T-helper 9 cell (primary cell): Measurements from ENCODE around the gene PAPOLB.

Source experiments
- DNase-seq: peaks from one replicate; pipeline ENCODE4 v3.0.0-alpha.2; 2020

Gene PAPOLB

DNA sequence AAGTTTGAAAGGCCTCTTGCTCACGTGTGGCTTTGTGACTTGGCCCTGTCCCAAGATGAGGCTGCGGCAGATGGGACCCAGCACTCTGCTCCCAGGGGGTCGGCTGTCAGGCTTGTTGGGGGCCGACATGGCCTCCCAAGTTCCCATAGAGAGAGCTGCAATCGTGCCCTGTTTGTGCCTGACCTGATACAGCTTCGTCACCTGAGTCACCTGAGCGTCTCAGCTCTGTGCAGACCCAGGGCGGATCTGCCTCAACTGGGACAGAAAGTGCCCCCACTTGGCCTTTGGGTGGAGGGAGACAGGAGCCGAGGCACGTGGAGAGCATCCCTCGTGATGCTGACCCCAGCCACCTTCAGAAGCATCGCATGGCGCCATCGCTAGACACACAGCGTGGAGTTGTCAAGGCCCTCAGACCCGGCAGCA is 21.7 kb downstream of the PAPOLB start:
- no peak for DNase-seq

- DNase-seq = no peak
Observed at GRCh38 chr7:4838626-4839334, 23.1 kb downstream of the PAPOLB start.

- DNase-seq = no peak
Observed at GRCh38 chr7:4837803-4838625, 23.8 kb downstream of the PAPOLB start.

GRCh38 chr7:4837041-4837802 is 24.6 kb downstream of the PAPOLB start:
- no peak for DNase-seq

DNA sequence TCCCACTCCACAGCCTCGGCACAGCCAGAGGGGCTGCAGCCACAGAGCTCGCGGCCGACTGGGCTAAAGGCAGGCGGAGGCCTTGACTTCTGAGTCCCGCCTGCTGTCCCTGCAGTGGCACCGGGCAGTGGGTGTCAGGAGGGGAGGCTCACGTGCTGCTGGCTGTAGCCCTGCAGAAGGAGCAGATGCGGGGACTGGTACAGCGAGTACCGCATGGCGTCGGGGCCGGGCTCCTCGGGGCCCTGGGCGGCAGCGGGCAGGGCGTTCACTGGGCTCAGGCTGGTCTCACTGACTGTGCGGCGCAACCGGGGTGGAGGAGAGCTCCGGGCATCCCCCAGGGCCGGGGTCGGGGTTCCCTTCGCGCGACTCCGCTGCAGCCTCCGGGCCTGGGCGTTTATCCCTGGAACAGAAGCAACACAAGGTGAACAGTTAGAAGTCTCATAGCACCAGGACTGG is 25.6 kb downstream of the PAPOLB start:
- DNase-seq = no peak

DNA sequence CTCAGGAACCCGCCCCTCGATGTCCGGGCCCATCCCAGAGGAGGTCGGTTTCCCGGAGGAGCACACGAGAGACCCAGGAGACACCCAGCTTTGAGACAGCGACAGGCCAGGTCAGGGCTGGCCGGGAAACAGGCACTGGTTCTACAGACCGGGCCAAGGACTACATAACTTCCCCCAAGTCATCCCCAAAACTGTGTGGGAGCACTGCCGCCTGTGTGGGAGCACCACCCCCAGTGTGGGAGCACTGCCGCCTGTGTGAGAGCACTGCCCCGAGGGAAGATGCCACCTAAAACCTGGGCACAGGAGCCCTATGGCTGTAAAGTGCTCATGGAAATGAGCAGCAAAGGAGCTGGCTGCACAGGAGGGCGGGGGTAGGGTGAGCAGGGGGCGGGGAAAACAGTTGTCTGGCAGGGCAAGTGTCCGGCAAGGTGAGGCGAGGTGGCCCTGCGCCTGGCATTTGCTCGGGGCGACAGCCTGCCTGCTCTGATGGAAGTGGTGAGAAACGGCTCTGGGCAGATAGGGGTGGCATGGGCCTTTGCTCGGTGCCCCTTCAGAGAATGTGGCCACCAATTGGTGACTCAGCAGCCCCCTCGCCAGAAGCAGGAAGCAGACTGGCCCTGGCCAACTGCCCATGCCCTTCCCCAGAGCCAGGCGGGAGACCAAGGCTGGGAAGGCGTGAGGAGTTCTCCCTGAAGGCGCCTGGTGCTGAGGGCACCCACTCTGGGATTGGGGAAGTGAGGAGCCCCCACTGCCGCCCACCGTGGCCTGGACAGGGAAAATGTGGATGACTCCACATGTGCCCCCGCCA is 26.2 kb downstream of the PAPOLB start:
- no peak for DNase-seq

- DNase-seq = no peak
Observed at GRCh38 chr7:4834601-4835397, 27.0 kb downstream of the PAPOLB start.

DNA sequence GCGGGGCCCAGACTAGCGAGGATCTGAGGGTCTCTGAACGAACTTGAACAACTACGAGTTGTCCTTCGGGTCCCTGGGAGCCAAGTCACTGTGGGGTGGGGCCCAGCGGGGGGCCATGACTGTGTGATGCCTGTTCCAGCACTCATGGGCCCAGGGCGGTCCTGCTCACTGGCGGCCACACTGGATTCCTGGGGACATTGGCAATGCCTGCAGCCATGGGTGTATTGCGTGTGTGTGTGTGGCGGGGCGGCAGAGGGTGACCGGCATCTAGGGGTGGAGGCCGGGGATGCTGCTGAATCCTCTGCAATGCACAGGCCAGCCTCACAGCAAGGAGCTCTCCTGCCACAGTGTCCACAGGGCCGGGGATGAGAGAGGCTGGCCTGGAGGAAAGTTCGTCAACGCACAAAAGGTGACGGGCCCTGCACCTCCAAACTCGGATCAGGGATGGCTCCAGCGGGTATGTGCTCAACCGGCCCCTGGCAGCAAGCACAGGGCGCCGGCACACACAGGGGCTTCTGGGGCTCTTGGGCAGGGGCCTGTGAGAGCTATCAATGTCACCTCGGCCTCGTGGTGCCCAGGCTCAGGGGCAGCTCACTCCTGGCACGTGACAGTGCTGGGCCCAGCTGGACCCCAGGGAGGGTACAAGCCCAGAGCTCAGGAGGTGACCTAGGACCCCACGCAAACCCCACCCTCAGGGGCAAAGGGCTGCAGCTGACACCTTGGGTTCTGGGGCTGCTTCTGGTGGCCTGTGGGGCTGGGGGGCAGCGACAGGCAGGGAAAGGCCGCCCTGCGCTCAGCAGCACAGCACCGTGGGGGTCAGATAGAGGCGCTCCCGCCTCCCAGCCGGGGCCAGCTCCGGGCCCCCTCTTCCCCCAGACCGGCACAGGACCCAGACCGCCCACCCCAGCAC is 27.9 kb downstream of the PAPOLB start:
- no peak for DNase-seq

DNA sequence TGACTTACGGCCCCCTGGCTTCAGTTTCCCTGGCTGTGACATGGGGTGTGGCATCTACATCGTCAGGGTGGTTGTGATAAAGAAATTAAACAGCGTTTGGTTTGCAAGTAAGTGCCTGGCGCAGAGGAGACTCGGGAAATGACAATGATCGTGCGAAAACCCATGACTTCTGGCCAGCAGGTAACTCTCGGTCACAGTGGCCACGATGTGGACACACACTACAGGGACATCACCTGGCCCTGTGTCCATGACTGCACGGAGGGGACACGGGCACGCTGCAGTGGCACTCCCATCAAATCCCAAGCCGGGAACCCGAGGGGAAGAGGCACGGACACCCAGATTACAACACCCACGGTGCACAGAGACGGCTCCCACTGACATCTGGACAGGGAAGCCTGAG is 28.7 kb downstream of the PAPOLB start:
- DNase-seq = no peak

GRCh38 chr7:4832711-4833110 is 29.1 kb downstream of the PAPOLB start:
- DNase-seq = no peak

- DNase-seq = no peak
Observed at GRCh38 chr7:4831723-4832495, 29.9 kb downstream of the PAPOLB start.

DNA sequence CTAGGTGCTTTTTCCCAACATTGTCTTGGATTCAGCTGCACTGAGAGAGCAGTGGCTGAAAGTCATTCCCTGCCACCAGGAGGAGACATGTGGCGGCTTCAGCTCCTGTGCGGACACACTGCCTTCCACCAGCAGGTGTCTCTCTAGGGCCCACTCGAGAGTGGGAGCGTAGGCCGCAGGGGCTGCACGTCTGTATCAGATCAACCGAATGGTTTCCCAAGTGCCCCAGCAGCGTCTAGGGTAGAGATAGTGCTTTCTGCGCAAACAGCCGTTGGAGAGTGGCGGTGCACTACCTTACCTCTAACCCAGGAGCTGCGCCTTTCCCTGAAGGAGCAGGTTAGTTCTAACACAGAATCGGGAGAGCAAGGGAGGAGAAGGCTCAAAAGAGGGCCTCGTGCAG is 31.7 kb downstream of the PAPOLB start:
- DNase-seq = peak; percentile 13

- DNase-seq = no peak
Observed at GRCh38 chr7:4828720-4829383, 33.0 kb downstream of the PAPOLB start.

DNA sequence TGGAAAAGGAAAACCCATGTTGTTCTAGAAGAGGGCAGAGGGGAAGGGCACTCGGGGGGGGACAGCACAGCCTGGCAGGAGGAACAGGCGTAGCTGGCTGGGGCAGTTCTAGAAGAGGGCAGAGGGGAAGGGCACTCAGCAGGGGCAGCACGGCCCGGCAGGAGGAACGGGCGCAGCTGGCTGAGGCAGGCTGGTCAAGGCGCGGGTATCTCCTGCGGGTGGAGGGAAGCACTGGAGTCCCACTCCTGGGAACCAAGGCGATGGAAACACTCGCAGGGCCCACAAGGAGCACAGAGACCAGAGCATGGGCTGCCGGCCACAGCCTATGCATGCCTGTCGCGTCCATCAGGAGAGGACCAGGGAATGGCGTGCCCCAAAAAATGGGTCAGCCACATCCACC is 36.7 kb downstream of the PAPOLB start:
- no peak for DNase-seq

DNA sequence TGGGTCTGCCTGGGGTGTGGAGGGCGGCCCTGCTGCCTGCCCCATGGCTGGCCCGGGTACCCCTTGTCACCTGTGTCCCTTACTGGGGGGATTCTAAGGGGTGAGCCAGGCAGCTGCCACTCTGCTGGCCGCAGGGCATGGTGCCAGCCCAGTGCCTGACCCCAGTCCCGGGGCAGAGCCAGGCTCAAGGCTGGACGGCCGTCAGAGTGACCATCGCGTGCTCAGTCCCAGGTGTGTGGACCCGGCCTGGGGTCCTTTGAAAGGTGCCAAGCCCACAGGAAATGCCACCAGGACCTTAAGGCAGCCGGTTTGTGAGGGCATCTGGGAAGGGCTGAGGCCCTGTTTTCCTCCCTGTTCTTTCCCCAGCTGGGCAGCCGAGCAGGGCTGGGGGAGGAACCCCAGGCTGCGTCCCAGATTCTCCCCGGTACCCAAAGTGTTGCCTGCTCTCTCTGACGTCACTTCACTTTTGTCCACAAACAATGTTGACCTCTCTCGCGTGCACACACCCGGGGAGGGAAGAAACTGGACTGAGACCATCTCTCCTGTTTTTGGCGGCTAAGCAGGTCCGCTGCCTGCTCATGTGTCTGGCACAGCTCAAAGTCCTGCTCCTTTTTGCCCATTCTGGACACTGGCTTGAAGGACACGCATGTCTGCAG is 37.6 kb downstream of the PAPOLB start:
- no peak for DNase-seq

- no peak for DNase-seq
Observed at GRCh38 chr7:4823441-4824119, 38.2 kb downstream of the PAPOLB start.

- no peak for DNase-seq
Observed at GRCh38 chr7:4822677-4823076, 39.2 kb downstream of the PAPOLB start.

DNA sequence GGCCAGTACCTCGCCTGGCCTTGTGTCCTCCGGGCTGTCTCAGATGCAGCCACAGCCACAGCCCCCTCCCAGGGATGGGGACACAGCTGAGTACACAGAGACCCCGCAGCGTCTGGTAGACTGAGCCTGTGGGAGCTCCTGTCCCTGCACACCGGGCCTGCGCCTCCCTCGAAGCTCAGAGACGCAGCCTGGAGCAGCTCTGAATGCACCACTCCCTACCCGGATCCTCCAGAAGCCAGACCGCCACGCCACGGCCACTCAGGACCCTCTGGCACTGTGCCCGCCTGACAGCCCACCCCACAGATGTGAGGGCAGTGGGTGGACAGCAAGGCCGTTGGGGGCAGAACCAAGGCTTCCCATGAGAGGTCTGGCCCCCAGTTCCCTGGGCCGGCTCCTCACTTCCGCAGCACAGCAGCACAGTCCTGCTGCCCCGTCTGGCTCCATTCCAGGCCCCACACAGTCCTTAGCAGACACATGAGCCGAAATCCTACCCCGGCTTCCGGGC is 40.8 kb downstream of the PAPOLB start:
- no peak for DNase-seq
